Type B pancreatic cell (in vitro differentiated cells): ENCODE results near the gene TOP2B. TPM values are rescaled to one million over a fixed set of nuclear protein-coding genes. Genes with fewer than 3 reads are reported as not detected.

Experiments used
- DNase-seq: peaks from one replicate; pipeline ENCODE4 v3.0.0; 2021; ENCODE audit warnings: mixed read lengths; ENCODE audit not compliant: unreplicated experiment; ENCODE audit errors: extremely low spot score
- H3K27ac Mint-ChIP-seq: 2 replicates; pipeline ENCODE4 v1.8.0; 2021; ENCODE audit warnings: mild to moderate bottlenecking, mixed read lengths
- H3K27me3 Mint-ChIP-seq: 2 replicates; pipeline ENCODE4 v1.8.0; 2021; ENCODE audit warnings: mixed read lengths
- H3K36me3 Mint-ChIP-seq: 2 replicates; pipeline ENCODE4 v1.8.0; 2021; ENCODE audit warnings: mixed read lengths
- H3K4me1 Mint-ChIP-seq: one replicate; pipeline ENCODE4 v1.8.0; 2021; ENCODE audit warnings: mixed read lengths; ENCODE audit not compliant: unreplicated experiment
- H3K4me3 Mint-ChIP-seq: 2 replicates; pipeline ENCODE4 v1.8.0; 2021; ENCODE audit warnings: mild to moderate bottlenecking, mixed read lengths
- H3K9me3 Mint-ChIP-seq: 2 replicates; pipeline ENCODE4 v1.8.0; 2021; ENCODE audit warnings: mixed read lengths
- microRNA-seq: library from miRNA; unstranded; fragments of <30 nt; microRNA quantifications from one replicate; pipeline ENCODE4, GENCODE V29; 2020
- total RNA-seq: library from RNA; stranded (reverse); gene quantifications from 2 replicates; pipeline ENCODE4 v1.2.1, GENCODE V29; 2021; ENCODE audit warnings: low replicate concordance
- TF ChIP-seq, protein P1 (sequence below): fragments of 200-600 bp; sonication (generic); conservative IDR thresholded peaks from 2 replicates; pipeline ENCODE4 v1.5.0; 2021; ENCODE audit warnings: antibody characterized with exemption, mild to moderate bottlenecking

Gene TOP2B
- total RNA-seq, 1 donor from 2014 or later: 198 TPM

- Mint-ChIP-seq H3K4me3 (no peak overlapping the region), H3K27me3 (no peaks in the 10 kb centered on the region), H3K27ac (no peak overlapping the region), H3K4me1 (peaks cover 7% of the 10 kb centered on the region), H3K36me3 (peaks cover 16% of the 10 kb centered on the region), H3K9me3 (peaks cover 5% of the 10 kb centered on the region)
- TF ChIP-seq, protein P1, sequence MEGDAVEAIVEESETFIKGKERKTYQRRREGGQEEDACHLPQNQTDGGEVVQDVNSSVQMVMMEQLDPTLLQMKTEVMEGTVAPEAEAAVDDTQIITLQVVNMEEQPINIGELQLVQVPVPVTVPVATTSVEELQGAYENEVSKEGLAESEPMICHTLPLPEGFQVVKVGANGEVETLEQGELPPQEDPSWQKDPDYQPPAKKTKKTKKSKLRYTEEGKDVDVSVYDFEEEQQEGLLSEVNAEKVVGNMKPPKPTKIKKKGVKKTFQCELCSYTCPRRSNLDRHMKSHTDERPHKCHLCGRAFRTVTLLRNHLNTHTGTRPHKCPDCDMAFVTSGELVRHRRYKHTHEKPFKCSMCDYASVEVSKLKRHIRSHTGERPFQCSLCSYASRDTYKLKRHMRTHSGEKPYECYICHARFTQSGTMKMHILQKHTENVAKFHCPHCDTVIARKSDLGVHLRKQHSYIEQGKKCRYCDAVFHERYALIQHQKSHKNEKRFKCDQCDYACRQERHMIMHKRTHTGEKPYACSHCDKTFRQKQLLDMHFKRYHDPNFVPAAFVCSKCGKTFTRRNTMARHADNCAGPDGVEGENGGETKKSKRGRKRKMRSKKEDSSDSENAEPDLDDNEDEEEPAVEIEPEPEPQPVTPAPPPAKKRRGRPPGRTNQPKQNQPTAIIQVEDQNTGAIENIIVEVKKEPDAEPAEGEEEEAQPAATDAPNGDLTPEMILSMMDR: no peak
- no peak for DNase-seq
Observed at GRCh38 chr3:25555695-25556437, 108.8 kb downstream of the TOP2B start.

GRCh38 chr3:25554376-25554775, 110.3 kb downstream of the TOP2B start:
- H3K4me1 Mint-ChIP-seq: peaks cover 7% of the 10 kb centered on the region
- H3K9me3 Mint-ChIP-seq: peaks cover 7% of the 10 kb centered on the region
- peaks cover 20% of the 10 kb centered on the region for H3K36me3 Mint-ChIP-seq
- TF ChIP-seq, protein P1: no peak
- no peak overlapping the region for H3K4me3 Mint-ChIP-seq
- H3K27ac Mint-ChIP-seq: no peak overlapping the region
- DNase-seq: no peak
- no peaks in the 10 kb centered on the region for H3K27me3 Mint-ChIP-seq

- peaks cover 30% of the 10 kb centered on the region for H3K36me3 Mint-ChIP-seq
- peaks cover 25% of the 10 kb centered on the region for H3K4me1 Mint-ChIP-seq
- H3K9me3 Mint-ChIP-seq: peaks cover 7% of the 10 kb centered on the region
- H3K4me3 Mint-ChIP-seq: no peak overlapping the region
- H3K27ac Mint-ChIP-seq: no peak overlapping the region
- no peak for DNase-seq
- TF ChIP-seq, protein P1: no peak
- H3K27me3 Mint-ChIP-seq: no peaks in the 10 kb centered on the region
Observed at GRCh38 chr3:25552251-25552650, 112.5 kb downstream of the TOP2B start.

DNA sequence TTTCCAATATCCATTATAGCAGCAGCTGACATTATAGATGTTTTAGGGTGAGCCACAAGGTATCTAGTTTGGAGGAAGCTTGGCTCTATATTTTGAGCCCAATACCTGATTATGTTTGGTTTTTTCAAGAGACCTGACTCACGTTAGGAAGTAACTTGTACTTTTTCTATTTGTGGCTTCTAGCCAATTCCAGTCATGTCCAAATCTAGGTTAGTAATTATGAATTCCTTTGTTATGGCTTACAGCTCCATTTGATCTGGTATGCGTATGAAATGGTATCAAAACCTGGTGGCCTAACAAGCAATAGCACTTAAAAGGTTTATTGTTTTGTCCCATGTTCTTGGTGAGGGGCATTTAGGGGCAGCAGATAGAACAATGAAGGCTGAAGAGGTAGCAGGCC, 115.9 kb downstream of the TOP2B start:
- peaks cover 35% of the 10 kb centered on the region for H3K4me1 Mint-ChIP-seq
- H3K4me3 Mint-ChIP-seq: no peak overlapping the region
- peaks cover 7% of the 10 kb centered on the region for H3K9me3 Mint-ChIP-seq
- peaks cover 31% of the 10 kb centered on the region for H3K36me3 Mint-ChIP-seq
- no peak for DNase-seq
- no peak overlapping the region for H3K27ac Mint-ChIP-seq
- TF ChIP-seq, protein P1: peak; percentile 26
- H3K27me3 Mint-ChIP-seq: no peaks in the 10 kb centered on the region

DNA sequence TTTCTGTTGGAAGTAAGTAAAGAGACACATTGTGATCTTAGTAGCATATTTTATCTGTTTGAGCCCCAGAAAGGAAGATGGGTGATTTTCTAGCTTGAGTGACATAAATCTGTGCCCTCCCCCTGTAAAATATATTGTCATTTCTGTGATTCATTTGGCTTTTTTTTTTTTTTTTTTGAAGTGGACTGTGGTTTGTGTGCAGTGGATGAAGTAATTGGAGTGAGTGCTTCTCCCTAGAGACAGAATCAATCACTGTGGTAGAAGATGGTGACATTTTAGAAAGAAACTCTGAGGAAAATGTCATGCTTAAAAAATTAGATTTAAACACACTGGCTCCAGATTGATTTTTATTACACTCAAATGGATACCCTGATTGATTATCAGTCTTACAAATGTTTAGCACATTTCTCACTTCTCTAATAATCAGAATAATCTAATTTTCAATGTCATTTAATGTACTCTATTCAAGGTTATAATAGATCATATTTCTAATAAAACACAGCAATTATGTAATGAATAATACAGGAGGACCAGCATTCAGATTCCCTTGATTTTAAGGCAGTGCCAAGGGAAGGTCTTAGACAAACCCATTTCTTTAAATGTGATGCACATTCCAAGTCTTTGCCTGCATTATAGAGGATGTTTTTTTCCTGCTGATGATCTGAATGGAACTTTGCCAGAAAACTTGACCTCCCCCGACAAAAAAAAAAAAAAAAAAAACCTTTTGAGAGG, 116.6 kb downstream of the TOP2B start:
- H3K4me1 Mint-ChIP-seq: peaks cover 34% of the 10 kb centered on the region
- TF ChIP-seq, protein P1: no peak
- peaks cover 32% of the 10 kb centered on the region for H3K36me3 Mint-ChIP-seq
- no peak for DNase-seq
- peaks cover 7% of the 10 kb centered on the region for H3K9me3 Mint-ChIP-seq
- H3K4me3 Mint-ChIP-seq: no peak overlapping the region
- no peaks in the 10 kb centered on the region for H3K27me3 Mint-ChIP-seq
- H3K27ac Mint-ChIP-seq: no peak overlapping the region

Small RNA genes lying within 50 kb of the gene (microRNA-seq; reads per million reads assigned to microRNA genes)
- not detected for gene MIR4442

Other genes with a start within 250 kb of the TOP2B start
- 13.3 and 28.2 TPM in 2 replicates for gene RARB, start 236.6 kb downstream of the TOP2B start, total RNA-seq
- 34.4 and 38.9 TPM in 2 replicates for gene NGLY1, start 118.5 kb upstream of the TOP2B start, total RNA-seq
- 12.4 and 15.2 TPM in 2 replicates for gene OXSM, start 125.2 kb upstream of the TOP2B start, total RNA-seq